ENCODE data around the gene TBX2.

Gene TBX2

DNA sequence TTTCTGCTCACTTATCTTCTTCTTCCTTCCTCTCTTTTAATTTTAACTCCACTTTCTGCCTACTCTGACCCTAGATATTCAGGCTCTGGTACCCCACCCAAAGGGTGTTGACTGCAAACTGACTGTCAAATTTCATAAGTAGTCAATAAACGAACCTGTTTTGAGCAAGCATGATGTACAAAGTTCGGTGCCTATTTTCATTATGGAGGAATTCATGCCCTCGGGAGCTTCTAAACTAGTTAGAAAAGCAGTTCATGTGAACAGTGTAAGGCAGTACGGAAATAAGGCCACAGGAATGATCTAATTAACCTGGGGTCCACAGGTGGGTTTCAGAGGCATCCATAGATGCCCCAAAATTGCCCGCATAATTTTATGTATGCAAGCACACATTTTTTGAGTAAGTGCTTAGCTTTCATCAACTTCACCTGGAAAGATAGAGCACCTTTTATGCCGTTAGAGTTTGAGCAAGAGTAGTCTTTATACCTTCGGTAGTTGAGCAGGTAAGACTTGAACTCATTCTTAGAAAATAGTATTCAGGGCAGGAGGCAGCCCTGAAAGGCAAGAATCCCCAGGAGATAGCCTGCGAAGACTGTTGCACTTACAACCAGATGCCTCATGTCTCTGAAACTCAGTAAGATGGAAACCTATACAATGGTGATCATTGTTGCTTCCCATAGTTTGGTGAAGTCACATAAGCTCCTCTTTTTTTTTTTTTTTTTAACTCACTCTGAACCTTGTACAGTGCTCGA is 36.6 kb upstream of the TBX2 start:
- Histone ChIP-seq H3K9me3 (ENCODE audit: insufficient read depth, low read depth, low read length) (no peaks in the 10 kb centered on the region), H4K20me1 (ENCODE audit: insufficient read depth, low read length, poor library complexity, severe bottlenecking) (no peaks in the 10 kb centered on the region), H3K9me2 (replicated peaks; ENCODE audit: low read depth, low read length) (no peaks in the 10 kb centered on the region), H3K79me2 (ENCODE audit: insufficient read depth, low read length) (no peaks in the 10 kb centered on the region), H3K36me3 (ENCODE audit: insufficient read depth, low read length) (no peaks in the 10 kb centered on the region), H3K4me1 (ENCODE audit: insufficient read depth, low read length, poor library complexity, severe bottlenecking) (no peaks in the 10 kb centered on the region), H3K4me2 (ENCODE audit: low read depth, low read length, poor library complexity, severe bottlenecking) (no peak overlapping the region), H3K9ac (ENCODE audit: low read depth, low read length, poor library complexity, severe bottlenecking) (no peak overlapping the region), H3K4me3 (ENCODE audit: low read length, poor library complexity, severe bottlenecking) (no peak overlapping the region), H3K27me3 (ENCODE audit: insufficient read depth, low read length, poor library complexity, severe bottlenecking) (no peaks in the 10 kb centered on the region), H2AFZ (ENCODE audit: low read length) (no peak overlapping the region), H3F3A (ENCODE audit: low read depth) (no peaks in the 10 kb centered on the region)
- TF ChIP-seq EZH2phosphoT487 (IDR thresholded peaks at IDR 0.05; ENCODE audit: borderline replicate concordance) = no peak
- TF ChIP-seq, protein P1, sequence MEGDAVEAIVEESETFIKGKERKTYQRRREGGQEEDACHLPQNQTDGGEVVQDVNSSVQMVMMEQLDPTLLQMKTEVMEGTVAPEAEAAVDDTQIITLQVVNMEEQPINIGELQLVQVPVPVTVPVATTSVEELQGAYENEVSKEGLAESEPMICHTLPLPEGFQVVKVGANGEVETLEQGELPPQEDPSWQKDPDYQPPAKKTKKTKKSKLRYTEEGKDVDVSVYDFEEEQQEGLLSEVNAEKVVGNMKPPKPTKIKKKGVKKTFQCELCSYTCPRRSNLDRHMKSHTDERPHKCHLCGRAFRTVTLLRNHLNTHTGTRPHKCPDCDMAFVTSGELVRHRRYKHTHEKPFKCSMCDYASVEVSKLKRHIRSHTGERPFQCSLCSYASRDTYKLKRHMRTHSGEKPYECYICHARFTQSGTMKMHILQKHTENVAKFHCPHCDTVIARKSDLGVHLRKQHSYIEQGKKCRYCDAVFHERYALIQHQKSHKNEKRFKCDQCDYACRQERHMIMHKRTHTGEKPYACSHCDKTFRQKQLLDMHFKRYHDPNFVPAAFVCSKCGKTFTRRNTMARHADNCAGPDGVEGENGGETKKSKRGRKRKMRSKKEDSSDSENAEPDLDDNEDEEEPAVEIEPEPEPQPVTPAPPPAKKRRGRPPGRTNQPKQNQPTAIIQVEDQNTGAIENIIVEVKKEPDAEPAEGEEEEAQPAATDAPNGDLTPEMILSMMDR (conservative IDR thresholded peaks at IDR 0.05; ENCODE audit: low read length) = no peak

DNA sequence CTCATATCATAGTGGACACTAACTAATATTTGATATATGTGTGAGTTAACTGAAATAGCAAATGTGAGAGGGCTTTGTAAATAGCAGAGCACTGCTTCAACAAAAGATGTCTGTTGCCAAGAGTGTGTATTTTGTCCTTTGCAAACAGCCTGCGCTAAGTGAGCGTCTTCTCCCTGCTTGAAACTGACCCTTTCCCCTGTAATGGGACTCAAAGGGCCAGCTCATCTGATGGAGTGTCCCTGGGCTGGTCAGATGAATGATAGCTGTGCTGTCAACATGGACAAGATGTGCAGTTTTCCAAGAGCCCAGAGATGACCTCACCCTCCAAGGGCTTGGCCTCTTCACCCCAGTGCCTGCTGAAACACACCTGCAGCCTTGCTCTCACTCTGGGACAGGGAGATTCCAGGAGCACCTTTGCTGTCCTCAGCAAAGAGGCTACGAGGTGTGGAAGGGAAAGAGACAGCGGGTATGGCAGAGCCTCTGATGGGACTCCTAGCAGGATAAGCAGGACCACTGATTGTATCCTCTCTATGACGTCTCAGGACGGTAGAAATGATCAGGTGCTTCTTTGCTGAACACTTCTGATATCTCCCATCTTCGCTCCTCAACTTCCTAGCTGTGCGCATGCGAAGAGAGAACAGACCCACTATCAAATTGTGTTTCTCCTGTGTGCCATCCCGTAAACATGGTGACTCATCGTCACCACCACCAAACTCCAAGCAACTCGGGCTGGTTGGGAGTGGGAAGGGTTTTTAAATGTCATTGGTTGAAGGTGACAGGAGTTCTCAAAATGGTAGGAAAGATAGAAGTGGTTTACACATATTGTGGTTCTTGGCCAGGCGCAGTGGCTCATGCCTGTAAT is 35.8 kb upstream of the TBX2 start:
- no peak for TF ChIP-seq EZH2phosphoT487 (IDR thresholded peaks at IDR 0.05; ENCODE audit: borderline replicate concordance)
- TF ChIP-seq, protein P1 (conservative IDR thresholded peaks at IDR 0.05; ENCODE audit: low read length) = no peak
- no peak overlapping the region for H3K9ac ChIP-seq (ENCODE audit: low read depth, low read length, poor library complexity, severe bottlenecking)
- H3K4me2 ChIP-seq (ENCODE audit: low read depth, low read length, poor library complexity, severe bottlenecking) = no peak overlapping the region
- H3K36me3 ChIP-seq (ENCODE audit: insufficient read depth, low read length) = no peaks in the 10 kb centered on the region
- H3K79me2 ChIP-seq (ENCODE audit: insufficient read depth, low read length) = no peaks in the 10 kb centered on the region
- H3K9me3 ChIP-seq (ENCODE audit: insufficient read depth, low read depth, low read length) = no peaks in the 10 kb centered on the region
- no peaks in the 10 kb centered on the region for H3K4me1 ChIP-seq (ENCODE audit: insufficient read depth, low read length, poor library complexity, severe bottlenecking)
- no peaks in the 10 kb centered on the region for H4K20me1 ChIP-seq (ENCODE audit: insufficient read depth, low read length, poor library complexity, severe bottlenecking)
- H3F3A ChIP-seq (ENCODE audit: low read depth) = no peaks in the 10 kb centered on the region
- no peaks in the 10 kb centered on the region for H3K9me2 ChIP-seq (replicated peaks; ENCODE audit: low read depth, low read length)
- no peak overlapping the region for H3K4me3 ChIP-seq (ENCODE audit: low read length, poor library complexity, severe bottlenecking)
- H2AFZ ChIP-seq (ENCODE audit: low read length) = no peak overlapping the region
- no peaks in the 10 kb centered on the region for H3K27me3 ChIP-seq (ENCODE audit: insufficient read depth, low read length, poor library complexity, severe bottlenecking)

DNA sequence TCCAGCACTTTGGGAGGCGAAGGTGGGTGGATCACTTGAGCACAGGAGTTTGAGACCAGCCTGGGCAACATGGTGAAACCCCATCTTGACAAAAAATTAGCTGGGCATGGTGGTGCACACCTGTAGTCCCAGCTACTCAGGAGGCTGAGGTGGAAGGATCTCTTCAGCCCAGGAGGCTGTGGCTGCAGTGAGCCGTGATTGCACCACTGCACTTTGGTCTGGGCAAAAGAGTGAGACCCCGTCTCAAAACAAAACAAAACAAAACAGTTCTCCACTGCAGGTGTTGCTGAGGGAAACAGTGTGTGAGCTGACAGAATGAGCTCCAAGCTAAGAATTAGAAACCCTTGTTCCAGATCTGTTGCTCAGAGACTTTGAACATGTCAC is 35.2 kb upstream of the TBX2 start:
- Histone ChIP-seq H3K79me2 (ENCODE audit: insufficient read depth, low read length) (no peaks in the 10 kb centered on the region), H2AFZ (ENCODE audit: low read length) (no peak overlapping the region), H4K20me1 (ENCODE audit: insufficient read depth, low read length, poor library complexity, severe bottlenecking) (no peaks in the 10 kb centered on the region), H3K27me3 (ENCODE audit: insufficient read depth, low read length, poor library complexity, severe bottlenecking) (no peaks in the 10 kb centered on the region), H3K9me2 (replicated peaks; ENCODE audit: low read depth, low read length) (no peaks in the 10 kb centered on the region), H3K9ac (ENCODE audit: low read depth, low read length, poor library complexity, severe bottlenecking) (no peak overlapping the region), H3K9me3 (ENCODE audit: insufficient read depth, low read depth, low read length) (no peaks in the 10 kb centered on the region), H3K4me1 (ENCODE audit: insufficient read depth, low read length, poor library complexity, severe bottlenecking) (no peaks in the 10 kb centered on the region), H3K36me3 (ENCODE audit: insufficient read depth, low read length) (no peaks in the 10 kb centered on the region), H3K4me2 (ENCODE audit: low read depth, low read length, poor library complexity, severe bottlenecking) (no peak overlapping the region), H3K4me3 (ENCODE audit: low read length, poor library complexity, severe bottlenecking) (no peak overlapping the region), H3F3A (ENCODE audit: low read depth) (no peaks in the 10 kb centered on the region)
- TF ChIP-seq EZH2phosphoT487 (IDR thresholded peaks at IDR 0.05; ENCODE audit: borderline replicate concordance) = no peak
- TF ChIP-seq, protein P1 (conservative IDR thresholded peaks at IDR 0.05; ENCODE audit: low read length) = no peak
